ENCODE measurements around the gene PTPRA.

- TF ChIP-seq, protein P1, sequence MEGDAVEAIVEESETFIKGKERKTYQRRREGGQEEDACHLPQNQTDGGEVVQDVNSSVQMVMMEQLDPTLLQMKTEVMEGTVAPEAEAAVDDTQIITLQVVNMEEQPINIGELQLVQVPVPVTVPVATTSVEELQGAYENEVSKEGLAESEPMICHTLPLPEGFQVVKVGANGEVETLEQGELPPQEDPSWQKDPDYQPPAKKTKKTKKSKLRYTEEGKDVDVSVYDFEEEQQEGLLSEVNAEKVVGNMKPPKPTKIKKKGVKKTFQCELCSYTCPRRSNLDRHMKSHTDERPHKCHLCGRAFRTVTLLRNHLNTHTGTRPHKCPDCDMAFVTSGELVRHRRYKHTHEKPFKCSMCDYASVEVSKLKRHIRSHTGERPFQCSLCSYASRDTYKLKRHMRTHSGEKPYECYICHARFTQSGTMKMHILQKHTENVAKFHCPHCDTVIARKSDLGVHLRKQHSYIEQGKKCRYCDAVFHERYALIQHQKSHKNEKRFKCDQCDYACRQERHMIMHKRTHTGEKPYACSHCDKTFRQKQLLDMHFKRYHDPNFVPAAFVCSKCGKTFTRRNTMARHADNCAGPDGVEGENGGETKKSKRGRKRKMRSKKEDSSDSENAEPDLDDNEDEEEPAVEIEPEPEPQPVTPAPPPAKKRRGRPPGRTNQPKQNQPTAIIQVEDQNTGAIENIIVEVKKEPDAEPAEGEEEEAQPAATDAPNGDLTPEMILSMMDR (IDR thresholded peaks at IDR 0.05): no peak
- TF ChIP-seq EZH2 (IDR thresholded peaks at IDR 0.05; ENCODE audit: borderline replicate concordance, insufficient read depth, low read depth, low read length, poor library complexity, severe bottlenecking): no peak
Observed at GRCh38 chr20:3011752-3012151, 138.5 kb downstream of the PTPRA start.
